ENCODE measurements around the gene CAMTA2.
"Not testable (repeated sequence)": the region's sequence is repeated elsewhere in the genome, so short reads cannot be mapped to it uniquely, and the experiment has no call there.

Gene CAMTA2, protein sequence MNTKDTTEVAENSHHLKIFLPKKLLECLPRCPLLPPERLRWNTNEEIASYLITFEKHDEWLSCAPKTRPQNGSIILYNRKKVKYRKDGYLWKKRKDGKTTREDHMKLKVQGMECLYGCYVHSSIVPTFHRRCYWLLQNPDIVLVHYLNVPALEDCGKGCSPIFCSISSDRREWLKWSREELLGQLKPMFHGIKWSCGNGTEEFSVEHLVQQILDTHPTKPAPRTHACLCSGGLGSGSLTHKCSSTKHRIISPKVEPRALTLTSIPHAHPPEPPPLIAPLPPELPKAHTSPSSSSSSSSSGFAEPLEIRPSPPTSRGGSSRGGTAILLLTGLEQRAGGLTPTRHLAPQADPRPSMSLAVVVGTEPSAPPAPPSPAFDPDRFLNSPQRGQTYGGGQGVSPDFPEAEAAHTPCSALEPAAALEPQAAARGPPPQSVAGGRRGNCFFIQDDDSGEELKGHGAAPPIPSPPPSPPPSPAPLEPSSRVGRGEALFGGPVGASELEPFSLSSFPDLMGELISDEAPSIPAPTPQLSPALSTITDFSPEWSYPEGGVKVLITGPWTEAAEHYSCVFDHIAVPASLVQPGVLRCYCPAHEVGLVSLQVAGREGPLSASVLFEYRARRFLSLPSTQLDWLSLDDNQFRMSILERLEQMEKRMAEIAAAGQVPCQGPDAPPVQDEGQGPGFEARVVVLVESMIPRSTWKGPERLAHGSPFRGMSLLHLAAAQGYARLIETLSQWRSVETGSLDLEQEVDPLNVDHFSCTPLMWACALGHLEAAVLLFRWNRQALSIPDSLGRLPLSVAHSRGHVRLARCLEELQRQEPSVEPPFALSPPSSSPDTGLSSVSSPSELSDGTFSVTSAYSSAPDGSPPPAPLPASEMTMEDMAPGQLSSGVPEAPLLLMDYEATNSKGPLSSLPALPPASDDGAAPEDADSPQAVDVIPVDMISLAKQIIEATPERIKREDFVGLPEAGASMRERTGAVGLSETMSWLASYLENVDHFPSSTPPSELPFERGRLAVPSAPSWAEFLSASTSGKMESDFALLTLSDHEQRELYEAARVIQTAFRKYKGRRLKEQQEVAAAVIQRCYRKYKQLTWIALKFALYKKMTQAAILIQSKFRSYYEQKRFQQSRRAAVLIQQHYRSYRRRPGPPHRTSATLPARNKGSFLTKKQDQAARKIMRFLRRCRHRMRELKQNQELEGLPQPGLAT

GRCh38 chr17:4986951-4987766, at the start of gene CAMTA2:
CAMTA2 (minus strand) TSS chr17:4987675; CDS start chr17:4986222, 1,453 bp downstream.
- peak; percentile 92 for DNase-seq

GRCh38 chr17:5035315-5035714, 47.8 kb upstream of the CAMTA2 start, which contains the start of gene SLC52A1:
SLC52A1 (minus strand) TSS chr17:5035426; CDS start chr17:5034606, 820 bp downstream.
- DNase-seq = no peak

- DNase-seq = no peak
Observed at GRCh38 chr17:5034651-5035050, 47.2 kb upstream of the CAMTA2 start.

DNA sequence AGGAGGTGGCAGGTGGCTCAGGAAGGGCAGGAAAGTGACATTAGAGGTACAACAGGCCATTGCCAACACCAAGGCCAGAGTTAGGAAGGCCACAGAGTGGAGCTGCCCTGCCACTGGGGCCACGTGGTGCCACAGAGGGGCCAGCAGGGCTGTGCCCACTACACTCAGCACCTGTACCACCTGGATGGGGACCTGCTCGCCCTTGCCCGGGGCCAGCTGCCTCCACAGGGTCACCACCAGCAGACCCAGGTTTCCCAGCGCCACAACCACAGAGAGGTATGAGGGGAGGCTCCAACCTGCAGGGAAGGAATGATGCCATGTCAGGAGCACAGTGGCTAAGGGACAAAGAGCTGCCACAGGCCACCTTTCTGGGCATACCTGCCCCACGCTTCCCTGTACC, 46.6 kb upstream of the CAMTA2 start:
- DNase-seq = no peak

- DNase-seq = no peak
Observed at GRCh38 chr17:5033352-5034015, 46.0 kb upstream of the CAMTA2 start.

DNA sequence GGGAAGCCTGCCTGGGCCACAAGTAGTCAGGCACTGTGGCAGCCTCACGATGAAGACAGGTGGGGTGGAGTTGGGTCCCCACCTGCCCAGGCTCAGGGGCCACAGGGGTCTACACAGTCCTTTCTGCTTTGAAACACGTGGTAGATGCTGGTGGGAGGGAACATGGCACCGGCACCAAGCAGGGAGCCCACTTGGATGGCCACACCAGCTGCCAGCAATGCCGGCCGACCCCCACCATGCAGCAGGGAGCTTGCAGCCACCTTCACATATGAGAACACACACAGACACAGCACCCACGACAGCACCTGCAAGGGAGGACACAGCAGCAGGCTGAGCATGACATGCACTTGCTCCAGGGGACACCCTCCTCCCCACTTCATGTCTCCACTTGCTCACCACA, 45.4 kb upstream of the CAMTA2 start:
- DNase-seq = no peak

DNA sequence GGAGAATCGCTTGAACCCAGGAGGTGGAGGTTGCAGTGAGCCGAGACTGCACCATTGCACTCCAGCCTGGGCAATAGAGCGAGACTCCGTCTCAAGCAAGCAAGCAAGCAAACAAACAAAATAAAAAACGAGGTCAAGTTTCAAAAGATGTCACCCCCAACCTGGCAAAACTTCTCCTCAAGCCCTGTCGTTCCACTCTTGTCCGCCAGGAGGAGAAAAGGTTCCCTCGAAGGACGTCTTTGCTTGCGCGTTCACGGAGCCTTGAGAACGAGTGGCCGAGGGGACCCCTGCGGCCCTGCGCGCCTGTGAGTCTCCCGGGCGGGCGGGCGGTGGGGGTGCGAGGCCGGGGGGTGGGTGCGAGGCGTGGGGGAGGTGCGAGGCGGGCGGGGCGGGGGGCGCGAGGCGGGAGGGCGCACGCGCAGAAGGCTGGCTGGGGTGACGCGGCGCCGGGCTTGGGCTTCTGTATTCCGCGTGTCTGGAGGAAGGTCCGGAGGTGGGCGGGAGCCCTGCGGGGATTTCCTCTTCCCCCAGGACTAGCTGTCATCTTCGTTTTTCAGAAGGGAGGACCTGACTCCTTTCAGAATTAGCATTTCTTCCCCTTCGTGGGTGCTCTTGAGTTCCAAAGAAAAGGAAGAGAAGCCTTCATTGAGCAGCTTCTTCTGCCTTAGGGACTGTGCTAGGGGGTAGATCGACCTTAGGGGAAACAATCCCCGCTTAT, 44.0 kb upstream of the CAMTA2 start:
- DNase-seq = peak; percentile 88

DNA sequence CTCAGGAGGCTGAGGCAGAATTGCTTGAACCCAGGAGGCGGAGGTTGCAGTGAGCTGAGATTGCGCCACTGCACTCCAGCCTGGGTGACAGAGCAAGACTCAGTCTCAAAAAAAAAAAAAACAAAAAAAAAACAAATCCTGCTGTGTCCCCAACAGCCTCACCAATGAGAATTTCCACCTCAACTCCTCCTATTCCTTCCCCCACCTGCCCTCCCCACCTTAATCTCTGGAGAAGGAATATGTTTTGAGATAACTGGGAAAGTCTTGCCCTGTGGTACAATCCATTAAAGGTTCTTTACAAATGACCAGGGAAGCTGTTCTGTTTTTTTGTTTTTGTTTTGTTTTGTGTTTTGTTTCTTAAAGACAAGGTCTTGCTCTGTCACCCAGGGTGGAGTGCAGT, 42.7 kb upstream of the CAMTA2 start:
- not testable (repeated sequence) for DNase-seq

GRCh38 chr17:5027916-5028315, 40.4 kb upstream of the CAMTA2 start:
- no peak for DNase-seq

- DNase-seq = no peak
Observed at GRCh38 chr17:5027299-5027698, 39.8 kb upstream of the CAMTA2 start.

DNA sequence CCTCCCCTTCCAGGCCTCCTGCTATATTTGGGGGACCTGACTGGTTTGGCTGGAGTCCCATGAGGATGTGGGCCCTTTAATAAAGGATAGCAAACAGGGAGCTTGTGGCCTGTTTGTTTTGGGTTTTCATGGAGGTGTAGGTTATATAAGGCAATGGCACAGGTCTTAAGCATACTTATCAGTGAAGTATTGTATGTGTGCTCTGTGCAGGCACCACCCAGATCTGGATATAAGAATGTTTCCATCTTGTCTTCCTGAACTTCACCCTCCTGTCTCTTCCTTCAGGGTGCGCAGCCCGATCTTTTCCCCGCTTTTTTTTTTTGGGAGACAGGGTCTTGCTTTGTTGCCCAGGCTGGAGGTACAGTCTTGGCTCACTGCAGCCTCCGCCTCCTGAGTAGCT, 37.1 kb upstream of the CAMTA2 start:
- no peak for DNase-seq

- no peak for DNase-seq
Observed at GRCh38 chr17:5023588-5024147, 36.2 kb upstream of the CAMTA2 start.

GRCh38 chr17:5022171-5022711, 34.8 kb upstream of the CAMTA2 start:
- DNase-seq = no peak

DNA sequence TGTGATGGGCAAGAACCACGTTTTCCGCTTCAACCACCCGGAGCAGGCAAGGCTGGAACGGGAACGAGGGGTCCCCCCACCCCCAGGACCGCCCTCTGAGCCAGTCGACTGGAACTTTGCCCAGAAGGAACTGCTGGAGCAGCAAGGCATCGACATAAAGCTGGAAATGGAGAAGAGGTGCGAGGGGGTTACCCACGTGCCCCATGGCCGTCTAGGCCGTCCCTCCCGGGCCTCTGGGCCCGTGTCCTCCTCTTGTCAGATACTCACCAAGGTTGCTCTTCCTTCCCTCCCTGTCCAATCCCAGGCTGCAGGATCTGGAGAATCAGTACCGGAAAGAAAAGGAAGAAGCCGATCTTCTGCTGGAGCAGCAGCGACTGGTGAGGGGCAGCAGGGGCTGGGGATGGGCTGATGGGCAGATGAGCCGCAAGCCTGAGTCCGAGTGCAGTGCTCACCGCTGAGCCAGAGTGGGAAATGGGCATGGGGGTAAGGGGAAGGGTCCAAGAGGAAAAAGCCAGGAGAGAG, 33.1 kb upstream of the CAMTA2 start:
- DNase-seq = no peak

DNA sequence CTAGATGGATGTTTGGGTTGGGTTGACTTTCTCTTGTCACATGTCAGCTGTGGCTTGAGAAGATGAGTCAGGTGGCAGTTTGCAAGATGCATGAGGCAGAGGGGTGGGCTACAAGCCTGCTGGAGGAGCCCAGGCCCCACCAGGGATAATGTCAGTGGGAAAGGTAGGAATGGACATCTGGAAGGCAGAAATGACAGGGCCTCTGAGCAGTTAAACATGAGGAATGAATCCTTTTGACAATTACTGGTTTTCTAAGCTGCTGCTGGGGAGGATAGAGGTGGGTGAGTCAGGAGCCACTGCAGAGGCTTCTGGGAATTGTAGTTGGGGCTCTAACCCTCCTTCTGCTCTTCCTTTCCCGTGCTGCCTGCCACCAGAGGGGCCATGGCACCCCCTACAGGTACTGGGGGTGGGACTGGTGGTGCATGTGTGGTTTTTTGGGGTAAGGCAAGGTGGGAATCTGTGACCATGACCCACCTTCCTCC, 32.0 kb upstream of the CAMTA2 start:
- peak; percentile 64 for DNase-seq

DNA sequence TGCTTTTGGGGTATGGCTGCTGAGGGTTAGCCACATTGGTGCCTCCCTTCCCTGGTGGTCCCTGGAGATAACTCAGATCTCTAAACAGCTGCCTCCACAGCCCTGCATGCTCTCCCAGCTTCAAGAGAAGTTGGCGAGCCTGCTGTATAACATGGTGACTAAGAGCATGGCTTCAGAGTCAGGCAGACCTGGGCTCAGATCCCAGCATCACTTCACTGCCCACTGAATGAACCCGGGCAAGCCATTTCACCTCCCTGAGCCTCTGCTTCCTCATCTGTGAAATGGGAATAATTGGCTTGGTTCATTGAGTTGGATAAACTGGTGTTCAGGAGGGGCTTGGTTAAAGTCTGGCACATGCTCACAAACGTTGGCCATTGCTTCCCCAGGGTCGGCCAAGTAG, 26.9 kb upstream of the CAMTA2 start:
- DNase-seq = no peak

DNA sequence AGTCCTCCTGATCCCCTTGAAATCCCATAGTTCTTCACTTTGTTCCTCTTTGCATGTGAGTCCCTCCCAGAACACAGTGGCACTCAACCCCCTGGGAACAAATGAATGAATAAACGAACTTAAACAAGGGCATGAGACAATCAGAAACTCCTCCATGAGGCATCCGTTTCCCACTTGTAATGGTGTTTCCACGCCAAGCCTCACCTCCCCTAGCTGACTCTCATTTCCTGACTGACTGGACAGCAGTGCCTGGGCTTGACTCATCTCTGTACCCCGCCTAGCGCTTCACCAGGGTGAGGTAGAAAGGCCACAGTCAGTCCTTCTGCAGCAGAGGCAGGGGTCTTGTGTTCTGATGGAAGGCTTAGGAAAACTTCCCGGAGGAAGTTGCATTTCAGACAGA, 24.5 kb upstream of the CAMTA2 start:
- peak; percentile 87 for DNase-seq

DNA sequence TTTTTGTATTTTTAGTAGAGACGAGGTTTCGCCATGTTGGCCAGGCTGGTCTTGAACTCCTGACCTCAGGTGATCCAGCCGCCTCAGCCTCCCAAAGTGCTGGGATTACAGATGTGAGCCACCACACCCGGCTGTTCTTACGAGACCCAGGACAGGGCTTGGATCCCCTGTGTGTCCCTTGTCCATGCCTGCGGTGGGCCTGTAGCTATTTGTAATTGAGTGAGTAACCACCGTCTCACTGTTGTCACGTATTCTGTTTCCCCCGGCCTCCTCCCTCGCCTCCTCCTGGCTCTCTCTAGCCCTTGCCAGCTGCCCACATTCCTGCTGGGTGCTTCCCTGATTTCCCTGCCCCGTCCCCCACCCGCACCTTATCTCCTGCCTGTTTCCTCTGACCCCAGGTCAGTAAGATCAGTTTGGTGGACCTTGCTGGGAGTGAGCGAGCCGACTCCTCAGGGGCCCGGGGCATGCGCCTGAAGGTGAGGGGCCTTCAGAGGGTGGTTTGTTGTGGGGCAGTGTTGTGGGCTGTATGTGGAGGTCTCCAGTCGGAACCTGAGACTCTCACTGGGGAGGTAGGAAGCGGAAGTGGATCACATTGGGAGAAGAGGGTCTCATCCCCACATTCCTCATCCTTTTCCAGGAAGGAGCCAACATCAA, 15.9 kb upstream of the CAMTA2 start:
- DNase-seq = no peak

- no peak for DNase-seq
Observed at GRCh38 chr17:5002121-5002788, 14.8 kb upstream of the CAMTA2 start.
